ENCODE results near the gene ATRNL1.

The ATRNL1 gene

DNA sequence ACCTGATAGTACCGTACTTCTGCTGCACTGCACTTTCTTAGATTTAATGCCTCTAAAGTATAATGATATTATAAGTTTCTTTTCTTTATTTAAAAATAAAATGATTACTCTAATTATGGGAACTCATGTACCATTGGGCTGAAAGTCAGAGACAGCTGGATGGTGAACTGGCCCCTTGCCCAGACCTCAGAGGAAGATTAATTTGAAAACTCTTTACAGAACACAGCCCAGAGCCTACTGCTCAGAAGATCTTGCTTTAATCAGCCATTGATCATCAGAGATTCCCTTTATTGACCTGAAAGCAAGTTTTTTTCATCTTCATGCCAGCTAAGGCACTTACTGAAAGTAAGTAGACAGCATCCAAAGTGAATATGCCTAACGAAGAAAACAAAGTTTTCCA is 838.1 kb downstream of the ATRNL1 start:
- Histone ChIP-seq H3K9ac (ENCODE audit: insufficient read length, low read depth) (no peak overlapping the region), H3K4me1 (ENCODE audit: insufficient read depth, insufficient read length) (no peaks in the 10 kb centered on the region), H3K27me3 (ENCODE audit: insufficient read depth, insufficient read length) (no peaks in the 10 kb centered on the region)

DNA sequence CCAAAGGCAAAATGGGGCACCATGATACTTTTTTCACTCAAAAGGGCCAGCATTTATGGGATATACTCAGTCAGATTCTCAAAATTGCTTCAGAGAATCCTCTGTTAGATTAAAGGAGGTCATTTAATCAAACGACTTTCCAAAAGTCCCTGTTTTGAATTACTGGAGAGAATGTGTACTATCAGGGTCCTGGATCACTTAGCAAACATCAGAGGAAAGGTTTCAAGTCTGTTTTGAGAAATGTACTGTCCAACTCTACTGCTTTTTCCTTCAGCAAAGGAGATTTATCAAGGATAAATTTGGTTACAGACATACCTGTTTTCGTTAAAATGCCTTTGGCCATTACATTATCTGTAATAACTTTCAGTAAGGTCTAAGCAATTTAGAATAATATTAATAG is 838.9 kb downstream of the ATRNL1 start:
- DNase-seq (ENCODE audit: low read depth, low spot score), result no peak
- Histone ChIP-seq H3K9ac (ENCODE audit: insufficient read length, low read depth) (no peak overlapping the region), H3K36me3 (ENCODE audit: insufficient read depth, insufficient read length, low read length) (no peaks in the 10 kb centered on the region), H3K4me1 (ENCODE audit: insufficient read depth, insufficient read length) (no peaks in the 10 kb centered on the region), H3K9me3 (ENCODE audit: insufficient read depth, low read length) (no peaks in the 10 kb centered on the region), H3K27me3 (ENCODE audit: insufficient read depth, insufficient read length) (no peaks in the 10 kb centered on the region), H3K4me3 (ENCODE audit: insufficient read length, low read depth) (no peak overlapping the region)
- TF ChIP-seq SUZ12 (IDR thresholded peaks at IDR 0.05; ENCODE audit: extremely low read depth, insufficient read depth, insufficient read length) (no peak), ZNF274 (IDR thresholded peaks at IDR 0.05; ENCODE audit: low read depth, low read length) (no peak), YY1 (IDR thresholded peaks at IDR 0.05; ENCODE audit: insufficient read depth, insufficient read length) (no peak)

More for the DNA sequence above, 838.1 kb downstream of the ATRNL1 start:
- Histone ChIP-seq H3K36me3 (ENCODE audit: insufficient read depth, insufficient read length, low read length) (no peaks in the 10 kb centered on the region), H3K4me3 (ENCODE audit: insufficient read length, low read depth) (no peak overlapping the region), H3K9me3 (ENCODE audit: insufficient read depth, low read length) (no peaks in the 10 kb centered on the region)
- TF ChIP-seq ZNF274 (IDR thresholded peaks at IDR 0.05; ENCODE audit: low read depth, low read length) (no peak), SUZ12 (IDR thresholded peaks at IDR 0.05; ENCODE audit: extremely low read depth, insufficient read depth, insufficient read length) (no peak), YY1 (IDR thresholded peaks at IDR 0.05; ENCODE audit: insufficient read depth, insufficient read length) (no peak)
- DNase-seq (ENCODE audit: low read depth, low spot score), result no peak

DNA sequence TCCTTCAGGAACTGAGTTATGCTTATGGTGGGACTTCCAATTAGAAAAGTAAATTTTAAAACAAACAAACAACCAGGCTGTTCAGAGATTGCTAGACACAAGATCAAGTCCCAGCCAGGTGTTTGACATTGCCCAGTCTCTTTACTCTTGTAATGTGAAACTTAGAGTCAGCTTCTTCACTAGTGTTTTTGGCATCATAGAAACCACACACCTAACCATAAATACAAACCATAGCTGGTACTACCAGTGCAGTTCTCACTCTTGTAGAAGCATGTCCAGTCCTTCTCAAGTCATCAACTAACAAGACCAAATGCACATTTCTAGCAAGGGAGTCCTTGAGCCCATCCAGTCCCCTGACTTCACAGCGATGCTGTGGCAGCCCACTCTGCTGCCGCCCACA is 839.9 kb downstream of the ATRNL1 start:
- Histone ChIP-seq H3K9me3 (ENCODE audit: insufficient read depth, low read length) (no peaks in the 10 kb centered on the region), H3K4me3 (ENCODE audit: insufficient read length, low read depth) (no peak overlapping the region), H3K4me1 (ENCODE audit: insufficient read depth, insufficient read length) (no peaks in the 10 kb centered on the region), H3K9ac (ENCODE audit: insufficient read length, low read depth) (no peak overlapping the region), H3K27me3 (ENCODE audit: insufficient read depth, insufficient read length) (no peaks in the 10 kb centered on the region), H3K36me3 (ENCODE audit: insufficient read depth, insufficient read length, low read length) (no peaks in the 10 kb centered on the region)
- TF ChIP-seq SUZ12 (IDR thresholded peaks at IDR 0.05; ENCODE audit: extremely low read depth, insufficient read depth, insufficient read length) (no peak), YY1 (IDR thresholded peaks at IDR 0.05; ENCODE audit: insufficient read depth, insufficient read length) (no peak), ZNF274 (IDR thresholded peaks at IDR 0.05; ENCODE audit: low read depth, low read length) (no peak)
- no peak for DNase-seq (ENCODE audit: low read depth, low spot score)

DNA sequence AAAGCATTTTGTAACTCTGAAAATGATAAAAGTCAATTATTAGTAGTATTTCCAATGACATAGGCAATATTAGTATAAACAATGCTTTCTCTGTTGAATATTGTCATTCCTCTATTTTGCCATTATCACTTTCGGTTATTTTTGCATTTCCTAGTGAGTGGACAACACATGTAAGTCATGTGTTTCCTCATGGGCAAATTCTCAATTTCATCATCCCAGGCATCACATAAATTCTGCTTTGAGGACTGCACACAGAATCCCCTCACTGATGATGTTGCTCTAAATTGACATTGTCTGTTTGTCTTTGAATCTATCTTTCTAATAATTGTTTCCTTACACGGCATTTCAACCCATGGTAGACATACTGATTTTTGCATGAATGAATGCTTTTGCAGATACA is 842.6 kb downstream of the ATRNL1 start:
- Histone ChIP-seq H3K4me1 (ENCODE audit: insufficient read depth, insufficient read length) (no peaks in the 10 kb centered on the region), H3K9me3 (ENCODE audit: insufficient read depth, low read length) (no peaks in the 10 kb centered on the region), H3K36me3 (ENCODE audit: insufficient read depth, insufficient read length, low read length) (no peaks in the 10 kb centered on the region), H3K27me3 (ENCODE audit: insufficient read depth, insufficient read length) (no peaks in the 10 kb centered on the region), H3K4me3 (ENCODE audit: insufficient read length, low read depth) (no peak overlapping the region), H3K9ac (ENCODE audit: insufficient read length, low read depth) (no peak overlapping the region)
- TF ChIP-seq ZNF274 (IDR thresholded peaks at IDR 0.05; ENCODE audit: low read depth, low read length) (no peak), SUZ12 (IDR thresholded peaks at IDR 0.05; ENCODE audit: extremely low read depth, insufficient read depth, insufficient read length) (no peak)
- DNase-seq (ENCODE audit: low read depth, low spot score), result no peak

DNA sequence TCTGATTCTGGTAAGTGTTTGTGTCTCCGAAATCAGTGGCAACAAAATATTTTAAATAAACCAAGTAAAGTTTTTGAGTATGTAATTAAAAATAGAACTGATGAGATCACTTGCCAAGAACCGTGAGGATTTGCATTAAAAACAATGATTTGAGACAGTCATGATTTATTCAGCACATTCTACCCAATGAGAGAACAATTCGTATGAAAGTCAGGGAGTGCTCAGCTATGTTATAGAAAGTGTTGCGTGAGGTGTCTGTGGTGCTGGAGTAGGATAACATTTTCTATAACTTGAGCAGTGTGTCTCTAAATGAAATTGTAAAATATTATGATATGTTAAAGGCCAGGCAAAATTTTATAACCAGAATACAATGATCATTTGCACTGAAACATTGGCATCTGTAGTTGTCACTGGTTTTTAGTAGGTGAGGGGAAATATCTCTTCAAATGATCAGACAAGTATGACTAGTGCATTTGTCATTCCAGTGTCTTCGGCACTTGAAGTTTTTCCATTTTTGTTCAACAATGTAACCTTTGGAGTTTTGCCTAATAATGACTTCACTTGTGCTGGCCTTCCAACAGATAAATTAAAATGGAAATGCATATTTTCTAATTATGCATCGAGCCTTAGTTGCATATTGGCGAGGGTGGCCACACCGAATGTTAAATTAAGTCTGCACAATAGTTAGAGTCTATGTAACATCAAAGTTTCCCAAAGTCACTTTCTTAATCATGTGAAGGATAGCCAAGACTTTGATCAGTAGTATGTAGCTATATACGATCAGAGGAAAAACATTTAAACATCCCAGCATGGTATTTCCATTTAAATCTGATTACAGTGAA is 844.0 kb downstream of the ATRNL1 start:
- no peaks in the 10 kb centered on the region for H3K27me3 ChIP-seq (ENCODE audit: insufficient read depth, insufficient read length)
- DNase-seq (ENCODE audit: low read depth, low spot score), result no peak
- no peak overlapping the region for H3K4me3 ChIP-seq (ENCODE audit: insufficient read length, low read depth)
- H3K36me3 ChIP-seq (ENCODE audit: insufficient read depth, insufficient read length, low read length), result no peaks in the 10 kb centered on the region
- H3K4me1 ChIP-seq (ENCODE audit: insufficient read depth, insufficient read length), result no peaks in the 10 kb centered on the region
- no peaks in the 10 kb centered on the region for H3K9me3 ChIP-seq (ENCODE audit: insufficient read depth, low read length)
- TF ChIP-seq SUZ12 (IDR thresholded peaks at IDR 0.05; ENCODE audit: extremely low read depth, insufficient read depth, insufficient read length), result no peak
- TF ChIP-seq YY1 (IDR thresholded peaks at IDR 0.05; ENCODE audit: insufficient read depth, insufficient read length), result no peak
- TF ChIP-seq ZNF274 (IDR thresholded peaks at IDR 0.05; ENCODE audit: low read depth, low read length), result no peak
- no peak overlapping the region for H3K9ac ChIP-seq (ENCODE audit: insufficient read length, low read depth)

DNA sequence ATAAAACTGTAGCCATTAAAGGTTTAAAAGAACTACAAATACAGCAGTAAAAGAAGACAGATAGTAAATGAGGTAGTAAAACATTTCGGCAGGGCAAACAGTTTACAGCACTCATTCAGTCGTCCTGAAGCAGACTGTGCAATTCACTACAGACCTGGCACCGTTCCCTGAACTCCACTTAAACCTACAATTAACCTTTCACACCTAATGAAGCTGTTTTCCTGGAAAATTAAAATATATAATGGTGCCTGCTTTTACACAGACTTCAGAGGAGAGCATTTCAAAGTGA is 844.5 kb downstream of the ATRNL1 start:
- TF ChIP-seq SUZ12 (IDR thresholded peaks at IDR 0.05; ENCODE audit: extremely low read depth, insufficient read depth, insufficient read length) (no peak), YY1 (IDR thresholded peaks at IDR 0.05; ENCODE audit: insufficient read depth, insufficient read length) (no peak), ZNF274 (IDR thresholded peaks at IDR 0.05; ENCODE audit: low read depth, low read length) (no peak)
- H3K9me3 ChIP-seq (ENCODE audit: insufficient read depth, low read length), result no peaks in the 10 kb centered on the region
- DNase-seq (ENCODE audit: low read depth, low spot score), result no peak
- H3K9ac ChIP-seq (ENCODE audit: insufficient read length, low read depth), result no peak overlapping the region
- H3K36me3 ChIP-seq (ENCODE audit: insufficient read depth, insufficient read length, low read length), result no peaks in the 10 kb centered on the region
- no peaks in the 10 kb centered on the region for H3K4me1 ChIP-seq (ENCODE audit: insufficient read depth, insufficient read length)
- H3K4me3 ChIP-seq (ENCODE audit: insufficient read length, low read depth), result no peak overlapping the region
- H3K27me3 ChIP-seq (ENCODE audit: insufficient read depth, insufficient read length), result no peaks in the 10 kb centered on the region

DNA sequence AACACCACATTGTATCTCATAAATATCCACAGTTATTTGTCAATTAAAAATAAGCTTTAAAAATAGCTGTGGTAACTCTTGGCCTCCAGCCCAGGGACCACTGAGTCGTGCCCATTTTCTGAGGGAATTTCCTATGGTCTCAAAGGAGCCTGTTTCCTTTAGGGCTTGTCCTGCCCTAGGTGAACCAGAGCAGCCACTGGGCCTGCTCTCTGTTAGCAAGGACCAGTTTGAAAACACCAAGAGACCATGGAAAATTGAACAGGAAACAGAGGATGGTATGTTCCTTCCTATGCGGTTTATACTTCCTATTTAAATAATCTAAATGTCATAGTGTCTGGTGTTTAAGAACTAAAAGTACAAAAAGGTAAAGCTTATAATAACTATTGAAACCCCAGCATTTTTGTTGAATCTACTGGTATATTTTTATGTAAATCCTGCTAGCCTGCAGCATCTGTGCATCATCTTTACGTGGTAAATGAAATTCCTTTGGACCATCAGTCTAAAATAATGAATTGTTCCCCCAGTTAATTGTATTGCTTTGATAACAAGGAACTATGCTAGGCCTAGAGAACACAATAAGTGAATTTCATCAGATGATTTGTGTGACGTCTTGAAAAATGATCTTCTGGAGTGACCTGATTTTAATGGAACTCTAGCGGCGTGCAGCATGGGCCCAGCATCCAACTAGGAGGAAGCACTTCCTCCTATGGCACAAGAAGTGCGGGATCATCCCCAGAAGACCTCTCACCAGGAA is 846.1 kb downstream of the ATRNL1 start:
- Histone ChIP-seq H3K4me1 (ENCODE audit: insufficient read depth, insufficient read length) (no peaks in the 10 kb centered on the region), H3K9me3 (ENCODE audit: insufficient read depth, low read length) (no peaks in the 10 kb centered on the region), H3K9ac (ENCODE audit: insufficient read length, low read depth) (no peak overlapping the region), H3K27me3 (ENCODE audit: insufficient read depth, insufficient read length) (no peaks in the 10 kb centered on the region), H3K36me3 (ENCODE audit: insufficient read depth, insufficient read length, low read length) (no peaks in the 10 kb centered on the region), H3K4me3 (ENCODE audit: insufficient read length, low read depth) (no peak overlapping the region)
- no peak for DNase-seq (ENCODE audit: low read depth, low spot score)
- TF ChIP-seq SUZ12 (IDR thresholded peaks at IDR 0.05; ENCODE audit: extremely low read depth, insufficient read depth, insufficient read length) (no peak), ZNF274 (IDR thresholded peaks at IDR 0.05; ENCODE audit: low read depth, low read length) (no peak), YY1 (IDR thresholded peaks at IDR 0.05; ENCODE audit: insufficient read depth, insufficient read length) (no peak)

Data from NT2/D1 (cell line).